ENCODE results near the gene IFNGR1. TPM values are rescaled to one million over a fixed set of nuclear protein-coding genes. Genes with fewer than 3 reads are reported as not detected.

Gene IFNGR1
- total RNA-seq, 1 donor from 2014 or later, result 34.0 TPM

DNA sequence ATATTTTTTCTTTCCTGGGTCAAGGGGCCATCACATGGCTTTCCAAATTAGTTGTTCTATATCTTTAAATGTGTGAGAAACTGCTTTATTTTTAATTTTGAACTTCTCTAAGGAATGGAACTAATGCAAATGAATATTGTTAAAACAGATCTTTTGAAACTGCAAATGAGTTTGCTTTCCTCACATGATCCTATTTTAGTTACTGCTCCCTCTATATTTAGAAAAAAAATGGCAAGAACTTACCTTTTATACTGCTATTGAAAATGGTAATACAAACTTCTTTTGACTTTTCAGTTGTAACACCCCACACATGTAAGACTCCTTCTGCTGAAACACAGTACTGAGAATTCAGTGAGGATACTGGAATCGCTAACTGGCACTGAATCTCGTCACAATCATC is 15.9 kb downstream of the IFNGR1 start:
- Histone ChIP-seq H4K20me1 (ENCODE audit: low read depth) (no peaks in the 10 kb centered on the region), H3K9me3 (ENCODE audit: low read depth) (no peaks in the 10 kb centered on the region), H3K4me2 (no peak overlapping the region), H3K79me2 (ENCODE audit: low read depth) (peaks cover 4% of the 10 kb centered on the region), H3K27ac (no peak overlapping the region), H3K27me3 (no peaks in the 10 kb centered on the region), H3K9ac (no peak overlapping the region), H3F3A (ENCODE audit: low read depth) (peaks cover 8% of the 10 kb centered on the region), H3K4me3 (no peak overlapping the region), H2AFZ (replicated peaks) (no peak overlapping the region), H3K36me3 (peaks cover 39% of the 10 kb centered on the region), H3K4me1 (no peaks in the 10 kb centered on the region)
- peaks cover 9% of the 10 kb centered on the region for H3K9me3 Mint-ChIP-seq
- H3K27me3 Mint-ChIP-seq (ENCODE audit: insufficient read depth, low read depth), result peaks cover 2% of the 10 kb centered on the region
- DNase-seq (ENCODE audit: low spot score), result no peak
- H3K27ac Mint-ChIP-seq, result no peak overlapping the region
- H3K36me3 Mint-ChIP-seq, result peaks cover 54% of the 10 kb centered on the region
- TF ChIP-seq CTCF (IDR thresholded peaks at IDR 0.05), result no peak
- no peak for TF ChIP-seq EZH2phosphoT487 (IDR thresholded peaks at IDR 0.05)
- TF ChIP-seq EZH2 (IDR thresholded peaks at IDR 0.05), result no peak
- no peak overlapping the region for H3K4me3 Mint-ChIP-seq
- H3K4me1 Mint-ChIP-seq, result no peaks in the 10 kb centered on the region

DNA sequence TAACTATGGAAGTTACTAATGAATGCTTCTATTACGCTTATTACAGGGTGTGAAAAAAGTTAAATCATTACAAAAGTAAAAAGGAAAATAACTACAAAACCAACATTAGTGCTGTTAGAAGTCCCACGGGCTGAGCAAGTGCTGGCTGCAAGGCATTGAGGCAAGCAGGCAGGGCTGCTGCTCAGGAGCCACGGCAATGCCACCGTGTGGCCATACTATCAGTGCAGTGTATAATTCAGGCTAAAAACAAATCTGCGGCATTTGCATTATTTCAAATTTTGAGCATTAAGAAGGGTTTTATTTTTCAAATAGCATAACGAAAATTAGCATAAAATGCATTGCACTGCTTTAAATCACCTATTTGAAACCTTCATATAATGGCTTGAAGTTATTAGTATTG is 17.1 kb downstream of the IFNGR1 start:
- no peak overlapping the region for H3K4me3 Mint-ChIP-seq
- DNase-seq (ENCODE audit: low spot score), result no peak

GRCh38 chr6:137201006-137201405 is 18.2 kb downstream of the IFNGR1 start:
- H3K36me3 ChIP-seq, result peaks cover 35% of the 10 kb centered on the region
- H3K9me3 ChIP-seq (ENCODE audit: low read depth), result no peaks in the 10 kb centered on the region
- peaks cover 2% of the 10 kb centered on the region for H3K27me3 Mint-ChIP-seq (ENCODE audit: insufficient read depth, low read depth)

More for the DNA sequence above, 17.1 kb downstream of the IFNGR1 start:
- no peaks in the 10 kb centered on the region for H3K4me1 ChIP-seq
- no peak overlapping the region for H2AFZ ChIP-seq (replicated peaks)
- Mint-ChIP-seq H3K36me3 (peaks cover 53% of the 10 kb centered on the region), H3K27ac (no peak overlapping the region), H3K4me1 (no peaks in the 10 kb centered on the region), H3K27me3 (ENCODE audit: insufficient read depth, low read depth) (peaks cover 2% of the 10 kb centered on the region), H3K9me3 (no peaks in the 10 kb centered on the region)
- H3K9ac ChIP-seq, result no peak overlapping the region
- H3K36me3 ChIP-seq, result peaks cover 40% of the 10 kb centered on the region
- no peaks in the 10 kb centered on the region for H4K20me1 ChIP-seq (ENCODE audit: low read depth)
- no peaks in the 10 kb centered on the region for H3K79me2 ChIP-seq (ENCODE audit: low read depth)
- H3K4me3 ChIP-seq, result no peak overlapping the region
- peaks cover 8% of the 10 kb centered on the region for H3F3A ChIP-seq (ENCODE audit: low read depth)
- no peaks in the 10 kb centered on the region for H3K27me3 ChIP-seq
- no peak overlapping the region for H3K27ac ChIP-seq
- H3K9me3 ChIP-seq (ENCODE audit: low read depth), result no peaks in the 10 kb centered on the region
- no peak overlapping the region for H3K4me2 ChIP-seq
- TF ChIP-seq CTCF (IDR thresholded peaks at IDR 0.05) (peak; percentile 21), EZH2 (IDR thresholded peaks at IDR 0.05) (no peak)

More at GRCh38 chr6:137201006-137201405, 18.2 kb downstream of the IFNGR1 start:
- Mint-ChIP-seq H3K36me3 (peaks cover 48% of the 10 kb centered on the region), H3K9me3 (no peaks in the 10 kb centered on the region), H3K4me1 (no peaks in the 10 kb centered on the region), H3K4me3 (no peak overlapping the region), H3K27ac (no peak overlapping the region)
- Histone ChIP-seq H2AFZ (replicated peaks) (no peak overlapping the region), H3F3A (ENCODE audit: low read depth) (peaks cover 8% of the 10 kb centered on the region), H3K4me2 (no peak overlapping the region), H3K79me2 (ENCODE audit: low read depth) (no peaks in the 10 kb centered on the region), H3K4me1 (no peaks in the 10 kb centered on the region), H3K4me3 (no peak overlapping the region), H4K20me1 (ENCODE audit: low read depth) (no peaks in the 10 kb centered on the region), H3K27ac (no peak overlapping the region), H3K27me3 (no peaks in the 10 kb centered on the region), H3K9ac (no peak overlapping the region)
- TF ChIP-seq CTCF (IDR thresholded peaks at IDR 0.05) (no peak), EZH2phosphoT487 (IDR thresholded peaks at IDR 0.05) (no peak), EZH2 (IDR thresholded peaks at IDR 0.05) (no peak)
- DNase-seq (ENCODE audit: low spot score), result no peak

All from neural progenitor cell (in vitro differentiated cells).